CD4-positive, alpha-beta memory T cell (primary cell): Measurements from ENCODE around the gene EDN2. TPM values are rescaled to one million over a fixed set of nuclear protein-coding genes. Genes with fewer than 3 reads are reported as not detected.
A peak's percentile ranks its signal among the peaks of the same experiment; 100 is the strongest.

Source experiments
- CTCF ChIA-PET: fragments of 350-600 bp; sonication (Branson Sonifier 250); formaldehyde crosslinking; loops from one replicate; lab custom pipeline; 2021; ENCODE audit warnings: inconsistent platforms; ENCODE audit not compliant: partially characterized antibody; lab: Charles Lee
- POLR2A ChIA-PET: fragments of 350-600 bp; sonication (Branson Sonifier 250); formaldehyde crosslinking; loops from one replicate; lab custom pipeline; 2021; ENCODE audit not compliant: partially characterized antibody; lab: Charles Lee
- DNase-seq, 5 donors: peaks; one replicate each; pipeline versions ENCODE4 v3.0.0 to v3.0.0-alpha.2; 2020 to 2022; ENCODE audit warnings: mixed read lengths in 1 of 5
- H3K27ac ChIP-seq: one replicate; pipeline ENCODE4 v1.7.0; 2013; ENCODE audit warnings: low read depth, low read length
- H3K27me3 ChIP-seq: 2 replicates; pipeline ENCODE4 v1.7.0; 2013; ENCODE audit warnings: mild to moderate bottlenecking, low read length, moderate library complexity; ENCODE audit not compliant: insufficient read depth
- H3K36me3 ChIP-seq: 2 replicates; pipeline ENCODE4 v1.7.0; 2013; ENCODE audit warnings: mild to moderate bottlenecking, low read length, moderate library complexity; ENCODE audit not compliant: insufficient read depth
- H3K4me1 ChIP-seq: 2 replicates; pipeline ENCODE4 v1.7.0; 2013; ENCODE audit warnings: mild to moderate bottlenecking, low read length, moderate library complexity; ENCODE audit not compliant: insufficient read depth
- H3K4me3 ChIP-seq, 2 donors: one replicate each; pipeline ENCODE4 v1.7.0; 2013; ENCODE audit warnings: low read length in 2 of 2, mild to moderate bottlenecking in 1 of 2
- H3K9me3 ChIP-seq, 2 donors: one replicate each; pipeline ENCODE4 v1.7.0; 2013; ENCODE audit warnings: low read length in 2 of 2, control low read depth in 1 of 2; ENCODE audit not compliant: control insufficient read depth in 1 of 2
- H3K27ac Mint-ChIP-seq, 7 donors: one replicate each; pipeline ENCODE4 v1.8.0; 2020 to 2021; ENCODE audit warnings: mixed read lengths in 7 of 7, mild to moderate bottlenecking in 6 of 7, inconsistent platforms in 3 of 7, moderate library complexity in 3 of 7
- H3K27me3 Mint-ChIP-seq, 2 donors: one replicate each; pipeline ENCODE4 v1.8.0; 2020 to 2021; ENCODE audit warnings: mixed read lengths in 2 of 2
- H3K36me3 Mint-ChIP-seq, 2 donors: one replicate each; pipeline ENCODE4 v1.8.0; 2020 to 2021; ENCODE audit warnings: mixed read lengths in 2 of 2, inconsistent platforms in 1 of 2, mild to moderate bottlenecking in 1 of 2
- H3K4me1 Mint-ChIP-seq, 4 donors: one replicate each; pipeline ENCODE4 v1.8.0; 2020 to 2021; ENCODE audit warnings: mixed read lengths in 4 of 4, mild to moderate bottlenecking in 1 of 4
- H3K4me3 Mint-ChIP-seq, 8 donors: one replicate each; pipeline ENCODE4 v1.8.0; 2020 to 2021; ENCODE audit warnings: mixed read lengths in 8 of 8, mild to moderate bottlenecking in 7 of 8, moderate library complexity in 6 of 8, inconsistent platforms in 3 of 8
- H3K9me3 Mint-ChIP-seq, 8 donors: one replicate each; pipeline ENCODE4 v1.8.0; 2020 to 2021; ENCODE audit warnings: mixed read lengths in 8 of 8, mild to moderate bottlenecking in 5 of 8, inconsistent platforms in 3 of 8, moderate library complexity in 1 of 8
- intact Hi-C: fragments of 100-400 bp; cut with micrococcal nuclease; formaldehyde crosslinking; loops from one replicate; pipeline ENCODE4 v1.15.1; 2023
- polyA plus RNA-seq, 2 donors: library from polyadenylated mRNA; unstranded; fragments of 300-500 nt; fragmentation: Illumina TruSeq; gene quantifications; one replicate each; pipeline ENCODE4 v1.2.3, GENCODE V29; 2021
- total RNA-seq, 2 experiments: library from RNA; stranded (reverse); gene quantifications; one replicate each; pipeline ENCODE4 v1.2.3, GENCODE V29; 2021

EDN2 gene
- total and polyA plus RNA-seq, 4 experiments from 2014 or later = not detected

DNA sequence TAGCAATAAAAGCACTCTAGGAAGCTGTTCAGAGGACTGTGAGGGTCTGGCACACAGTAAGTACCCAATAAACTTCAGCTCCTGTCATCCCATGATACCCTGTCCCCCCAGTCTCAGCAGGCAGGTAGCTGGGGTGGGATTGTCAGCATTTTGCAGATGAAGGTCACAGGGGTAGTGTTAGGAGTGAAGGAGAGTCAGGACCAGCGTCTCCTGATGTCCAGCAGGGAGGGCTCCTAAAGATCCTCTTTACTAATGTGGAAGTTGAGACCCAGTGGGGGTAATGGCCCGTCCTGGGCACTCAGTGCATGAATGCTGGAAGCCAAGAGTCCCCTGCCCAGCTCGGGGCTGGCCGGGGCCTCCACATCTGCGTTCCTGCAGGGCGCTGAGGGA lies 31.3 kb upstream of the EDN2 start:
- no peaks in the 10 kb centered on the region for H3K27me3 Mint-ChIP-seq
- Histone ChIP-seq H3K27me3 (no peaks in the 10 kb centered on the region), H3K36me3 (no peaks in the 10 kb centered on the region), H3K9me3 (no peaks in the 10 kb centered on the region), H3K4me1 (peaks cover 4% of the 10 kb centered on the region), H3K4me3 (no peak overlapping the region), H3K27ac (no peak overlapping the region)
- H3K9me3 Mint-ChIP-seq = no peaks in the 10 kb centered on the region
- H3K36me3 Mint-ChIP-seq = peaks cover 12 to 15% of the 10 kb centered on the region in 2 donors
- intact Hi-C loops = no loop called here
- peaks cover 0 to 6% (median 5%) of the 10 kb centered on the region in 4 donors for H3K4me1 Mint-ChIP-seq
- H3K4me3 Mint-ChIP-seq = no peak overlapping the region
- ChIA-PET CTCF (interaction anchor here (0.9 to 1.9 kb wide), 5 partner anchors 9 to 658 kb away, joined by 3 to 6 read pairs (median 4); no protein-coding TSS in a partner anchor), POLR2A (no interaction called here)
- DNase-seq = peak in 1 of 5 donors; percentile 13
- no peak overlapping the region for H3K27ac Mint-ChIP-seq

DNA sequence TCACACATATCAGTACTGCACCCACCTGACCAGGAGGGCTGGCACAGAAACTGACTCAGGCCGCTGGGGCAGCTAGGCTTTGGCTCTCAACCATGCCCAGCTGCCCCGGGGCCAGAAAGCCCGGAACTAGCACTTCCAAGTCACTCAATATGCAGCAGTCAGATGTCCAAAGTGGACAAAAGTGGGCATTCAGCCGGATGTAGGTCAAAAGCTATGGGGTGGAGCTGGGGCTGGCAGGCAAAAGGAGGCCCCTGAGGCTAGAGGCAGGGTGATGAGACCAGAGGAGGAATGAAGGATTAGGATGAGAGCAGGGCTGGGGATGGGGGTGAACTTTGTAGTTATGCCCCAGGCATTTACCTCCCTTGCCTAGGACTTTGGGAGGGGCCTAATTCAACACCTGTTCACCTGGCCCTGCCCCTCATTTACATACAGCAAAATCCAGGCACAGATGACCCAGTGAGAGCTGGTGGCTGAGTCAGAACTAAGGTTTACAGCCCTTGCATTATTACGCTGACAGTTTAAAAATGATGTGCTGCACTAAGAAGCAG lies 30.7 kb upstream of the EDN2 start:
- ChIA-PET CTCF (interaction anchor here (0.9 to 1.9 kb wide), 6 partner anchors 8 to 659 kb away, joined by 3 to 6 read pairs (median 4); no protein-coding TSS in a partner anchor), POLR2A (no interaction called here)
- intact Hi-C loops = no loop called here
- Mint-ChIP-seq H3K9me3 (no peaks in the 10 kb centered on the region), H3K27ac (no peak overlapping the region), H3K27me3 (no peaks in the 10 kb centered on the region), H3K4me1 (peaks cover 0 to 6% (median 5%) of the 10 kb centered on the region in 4 donors), H3K4me3 (no peak overlapping the region), H3K36me3 (peaks cover 13 to 16% of the 10 kb centered on the region in 2 donors)
- peak in 1 of 5 donors; percentile 5 for DNase-seq
- Histone ChIP-seq H3K4me3 (no peak overlapping the region), H3K36me3 (no peaks in the 10 kb centered on the region), H3K27me3 (no peaks in the 10 kb centered on the region), H3K27ac (no peak overlapping the region), H3K9me3 (no peaks in the 10 kb centered on the region), H3K4me1 (peaks cover 4% of the 10 kb centered on the region)

DNA sequence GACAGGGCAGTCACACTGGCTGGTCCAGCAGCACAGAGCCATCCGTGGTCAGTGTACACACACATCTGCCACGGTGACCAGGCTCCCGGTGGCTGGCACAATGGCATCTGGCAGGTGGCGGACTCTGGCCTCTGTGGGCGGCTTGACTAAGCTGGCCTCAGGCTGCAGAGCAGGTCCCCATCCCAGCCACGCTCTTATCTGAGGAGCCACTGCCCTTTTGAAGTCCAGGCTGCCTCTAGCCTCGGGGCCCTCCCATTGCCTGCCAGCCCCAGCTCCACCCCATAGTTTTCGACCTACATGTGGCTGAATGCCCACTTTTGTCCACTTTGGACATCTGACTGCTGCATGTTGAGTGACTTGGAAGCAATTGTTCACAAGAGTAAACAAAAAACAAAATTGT lies 29.9 kb upstream of the EDN2 start:
- Mint-ChIP-seq H3K4me1 (peaks cover 0 to 6% (median 5%) of the 10 kb centered on the region in 4 donors), H3K27ac (no peak overlapping the region), H3K27me3 (no peaks in the 10 kb centered on the region), H3K9me3 (no peaks in the 10 kb centered on the region), H3K4me3 (no peak overlapping the region), H3K36me3 (peaks cover 14 to 15% of the 10 kb centered on the region in 2 donors)
- no peak overlapping the region for H3K27ac ChIP-seq
- H3K4me1 ChIP-seq = peaks cover 4% of the 10 kb centered on the region
- H3K27me3 ChIP-seq = no peaks in the 10 kb centered on the region
- POLR2A ChIA-PET = no interaction called here
- no peaks in the 10 kb centered on the region for H3K9me3 ChIP-seq
- no peak for DNase-seq
- H3K36me3 ChIP-seq = no peaks in the 10 kb centered on the region
- CTCF ChIA-PET = interaction anchor here (1.3 to 1.5 kb wide), 2 partner anchors 22 to 355 kb away, joined by 4 read pairs; no protein-coding TSS in a partner anchor
- H3K4me3 ChIP-seq = no peak overlapping the region
- intact Hi-C loops = no loop called here

DNA sequence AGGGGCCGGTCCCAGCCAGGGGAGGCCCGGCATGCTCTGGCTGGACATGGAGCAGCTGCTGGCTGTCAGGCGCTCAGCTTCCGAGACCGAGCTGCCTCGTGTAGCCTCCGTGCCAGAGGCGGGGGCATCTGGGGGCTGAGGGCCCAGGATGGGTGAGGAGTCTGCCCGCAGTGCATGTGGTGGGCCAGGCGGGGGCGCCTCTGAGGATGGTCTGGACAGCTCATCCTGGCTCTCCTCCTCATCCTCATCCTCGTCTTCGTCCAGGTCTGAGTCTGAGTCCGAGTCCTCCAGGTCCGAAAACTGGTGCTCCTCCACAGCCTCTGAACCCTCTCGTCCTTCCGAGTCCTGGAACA lies 28.9 kb upstream of the EDN2 start:
- Histone ChIP-seq H3K27ac (no peak overlapping the region), H3K4me3 (no peak overlapping the region), H3K36me3 (no peaks in the 10 kb centered on the region), H3K4me1 (peaks cover 4% of the 10 kb centered on the region), H3K9me3 (no peaks in the 10 kb centered on the region), H3K27me3 (no peaks in the 10 kb centered on the region)
- ChIA-PET POLR2A (no interaction called here), CTCF (no interaction called here)
- Mint-ChIP-seq H3K36me3 (peaks cover 14 to 15% of the 10 kb centered on the region in 2 donors), H3K4me3 (no peak overlapping the region), H3K4me1 (peaks cover 0 to 6% (median 5%) of the 10 kb centered on the region in 4 donors), H3K27ac (no peak overlapping the region), H3K27me3 (no peaks in the 10 kb centered on the region), H3K9me3 (no peaks in the 10 kb centered on the region)
- no peak for DNase-seq
- intact Hi-C loops = no loop called here

DNA sequence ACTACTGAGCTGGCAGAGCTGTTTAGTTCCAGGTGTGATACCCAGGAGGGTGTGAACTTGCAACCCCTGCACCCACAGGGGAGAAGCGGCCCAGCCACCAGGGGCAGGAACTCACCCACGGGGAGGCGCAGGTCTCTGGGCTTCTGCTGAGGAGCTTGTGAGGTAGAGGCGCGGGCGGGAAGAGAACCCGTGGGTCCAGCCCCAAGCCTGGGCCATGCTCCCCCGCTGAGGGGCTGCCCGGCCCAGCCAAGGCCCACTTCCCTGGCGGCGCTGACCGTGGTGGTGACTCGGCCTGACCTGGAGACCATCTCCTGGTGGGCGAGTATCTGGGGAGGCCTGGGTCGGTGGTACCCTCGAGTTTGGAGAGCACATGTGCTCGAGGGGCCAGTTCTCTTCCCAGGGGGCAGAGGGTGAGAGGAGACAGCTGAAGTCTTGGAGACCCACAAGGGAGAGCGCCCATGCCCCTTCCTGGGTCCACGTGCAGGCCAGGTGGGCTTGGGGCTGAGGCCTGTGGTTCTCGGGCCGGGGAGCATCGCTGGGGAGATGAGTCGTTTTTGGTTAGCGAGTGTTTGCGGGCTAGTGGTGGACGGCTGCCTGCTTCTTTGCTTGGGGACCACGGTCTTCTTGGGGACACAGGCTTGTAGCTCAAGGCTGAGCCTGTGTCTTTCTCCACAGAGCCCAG lies 28.4 kb upstream of the EDN2 start:
- Histone ChIP-seq H3K36me3 (no peaks in the 10 kb centered on the region), H3K4me1 (peaks cover 4% of the 10 kb centered on the region), H3K27ac (no peak overlapping the region), H3K4me3 (no peak overlapping the region), H3K27me3 (no peaks in the 10 kb centered on the region), H3K9me3 (no peaks in the 10 kb centered on the region)
- ChIA-PET CTCF (no interaction called here), POLR2A (no interaction called here)
- no peaks in the 10 kb centered on the region for H3K9me3 Mint-ChIP-seq
- intact Hi-C loops = no loop called here
- no peak overlapping the region for H3K27ac Mint-ChIP-seq
- no peaks in the 10 kb centered on the region for H3K27me3 Mint-ChIP-seq
- no peak for DNase-seq
- no peak overlapping the region for H3K4me3 Mint-ChIP-seq
- peaks cover 0 to 6% (median 5%) of the 10 kb centered on the region in 4 donors for H3K4me1 Mint-ChIP-seq
- peaks cover 12 to 14% of the 10 kb centered on the region in 2 donors for H3K36me3 Mint-ChIP-seq

DNA sequence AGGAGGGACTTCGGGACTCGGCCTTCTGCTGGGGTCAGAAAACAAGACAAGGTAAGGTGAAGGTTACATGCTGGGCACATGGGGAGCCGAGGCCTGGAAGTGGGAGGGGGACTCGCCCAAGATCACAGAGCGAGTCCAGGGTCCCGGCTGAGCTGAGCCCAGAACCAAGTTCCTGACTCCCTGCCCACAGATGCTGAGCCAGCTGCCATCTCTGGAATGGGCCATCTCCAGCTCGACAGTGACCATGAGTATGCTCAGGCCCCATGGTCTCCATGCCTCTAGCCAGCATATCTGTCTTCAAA lies 26.7 kb upstream of the EDN2 start:
- H3K4me1 ChIP-seq = peaks cover under 1% of the 10 kb centered on the region
- H3K4me1 Mint-ChIP-seq = peaks cover 0 to 1% (median 0%) of the 10 kb centered on the region in 4 donors
- no peak overlapping the region for H3K4me3 ChIP-seq
- no peak overlapping the region for H3K4me3 Mint-ChIP-seq
- H3K36me3 ChIP-seq = no peaks in the 10 kb centered on the region
- no peak overlapping the region for H3K27ac Mint-ChIP-seq
- no peaks in the 10 kb centered on the region for H3K27me3 ChIP-seq
- H3K9me3 Mint-ChIP-seq = no peaks in the 10 kb centered on the region
- DNase-seq = no peak
- intact Hi-C loops = no loop called here
- H3K27ac ChIP-seq = no peak overlapping the region
- H3K36me3 Mint-ChIP-seq = peaks cover 11 to 14% of the 10 kb centered on the region in 2 donors
- ChIA-PET CTCF (no interaction called here), POLR2A (no interaction called here)
- no peaks in the 10 kb centered on the region for H3K9me3 ChIP-seq
- H3K27me3 Mint-ChIP-seq = no peaks in the 10 kb centered on the region

DNA sequence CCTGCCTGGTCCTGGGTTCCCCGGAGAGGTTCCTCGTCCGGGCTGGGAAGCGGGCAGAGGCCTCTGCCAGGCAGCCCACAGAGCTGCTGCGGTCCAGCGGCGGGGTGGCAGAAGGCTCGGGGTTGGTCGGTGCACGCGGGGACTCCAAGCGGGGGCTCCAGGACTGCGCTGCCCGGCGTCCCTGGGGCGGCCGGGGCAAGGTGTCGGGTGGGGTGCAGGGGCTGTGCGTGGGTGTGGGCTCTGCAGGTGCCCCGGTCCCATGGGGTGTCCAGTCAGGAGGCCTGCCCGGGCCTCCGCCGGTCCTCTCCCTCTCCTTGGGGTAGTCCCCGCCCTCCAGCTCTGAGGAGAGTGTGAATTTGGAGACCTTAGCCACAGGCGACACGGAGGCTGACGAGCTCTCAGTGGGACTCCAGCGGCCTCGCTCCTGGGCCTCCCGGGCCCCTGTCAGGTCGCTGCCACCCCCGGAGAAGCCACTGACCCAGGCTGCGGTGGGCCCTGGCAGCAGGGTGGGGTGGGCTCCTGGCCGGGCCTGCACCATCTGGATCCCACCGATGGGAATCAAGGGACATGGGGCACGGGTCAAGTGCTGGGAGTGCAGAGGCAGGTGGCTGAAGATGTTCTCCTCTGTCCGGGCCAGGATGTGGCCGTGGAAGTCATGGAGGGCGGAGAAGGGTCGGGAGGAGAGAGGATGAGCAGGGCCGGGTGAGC lies 26.2 kb upstream of the EDN2 start:
- Mint-ChIP-seq H3K4me3 (no peak overlapping the region), H3K27ac (no peak overlapping the region), H3K36me3 (peaks cover 11 to 14% of the 10 kb centered on the region in 2 donors), H3K9me3 (no peaks in the 10 kb centered on the region), H3K4me1 (peaks cover 0 to 1% (median 0%) of the 10 kb centered on the region in 4 donors), H3K27me3 (no peaks in the 10 kb centered on the region)
- no peak overlapping the region for H3K4me3 ChIP-seq
- no peaks in the 10 kb centered on the region for H3K27me3 ChIP-seq
- H3K27ac ChIP-seq = no peak overlapping the region
- H3K36me3 ChIP-seq = no peaks in the 10 kb centered on the region
- ChIA-PET CTCF (no interaction called here), POLR2A (no interaction called here)
- DNase-seq = no peak
- H3K4me1 ChIP-seq = no peaks in the 10 kb centered on the region
- intact Hi-C loops = no loop called here
- no peaks in the 10 kb centered on the region for H3K9me3 ChIP-seq
